IMR-90 (cell line): ENCODE results near the gene XPR1. TPM values are rescaled to one million over a fixed set of nuclear protein-coding genes. Genes with fewer than 3 reads are reported as not detected.

Experiments used
- ATAC-seq: fragments of 200-7000 bp; cut with Tn5 transposase; 2 replicates; pipeline ENCODE4 v1.9.1; 2020; ENCODE audit warnings: low read depth, mild to moderate bottlenecking, moderate library complexity
- BruUV-seq: library from RNA; stranded (reverse); fragments of 400-500 nt; replicated peaks from 2 replicates; lab custom pipeline; 2021; lab: Mats Ljungman, UMichigan
- CTCF ChIA-PET: fragments of 300-600 bp; formaldehyde crosslinking; extraction: SDS; loops from one replicate; lab custom pipeline; 2021; ENCODE audit warnings: antibody characterized with exemption; lab: Yijun Ruan, JAX
- POLR2A ChIA-PET: fragments of 300-600 bp; sonication (Branson Sonifier 250); formaldehyde crosslinking; loops from one replicate; lab custom pipeline; 2022; ENCODE audit warnings: antibody characterized with exemption; ENCODE audit not compliant: unreplicated experiment; lab: Charles Lee
- DNase-seq: peaks from one replicate; pipeline ENCODE4 v3.0.0; 2013
- H2AFZ ChIP-seq: replicated peaks from 2 replicates; pipeline ENCODE3; 2013; ENCODE audit warnings: low read length, mild to moderate bottlenecking; ENCODE audit not compliant: poor library complexity
- H2AK5ac ChIP-seq: 2 replicates; pipeline ENCODE4 v1.6.1; 2013; ENCODE audit warnings: low read depth, low read length, inconsistent platforms
- H2AK9ac ChIP-seq: replicated peaks from 2 replicates; pipeline ENCODE3; 2013; ENCODE audit warnings: mild to moderate bottlenecking, low read depth, low read length, moderate library complexity; ENCODE audit not compliant: poor library complexity
- H2BK120ac ChIP-seq: 2 replicates; pipeline ENCODE4 v1.6.1; 2013; ENCODE audit warnings: low read depth, low read length, inconsistent platforms
- H2BK15ac ChIP-seq: 3 replicates; pipeline ENCODE4 v1.6.1; 2013; ENCODE audit warnings: low read depth, low read length, inconsistent platforms
- H2BK20ac ChIP-seq: 2 replicates; pipeline ENCODE4 v1.6.1; 2013; ENCODE audit warnings: low read depth, mild to moderate bottlenecking, inconsistent platforms, low read length, moderate library complexity
- H2BK5ac ChIP-seq: 2 replicates; pipeline ENCODE4 v1.6.1; 2013; ENCODE audit warnings: mild to moderate bottlenecking, low read depth, low read length, inconsistent platforms; ENCODE audit not compliant: poor library complexity, severe bottlenecking
- H3K14ac ChIP-seq: replicated peaks from 2 replicates; pipeline ENCODE4 v1.6.1; 2013; ENCODE audit warnings: low read depth, low read length, inconsistent platforms
- H3K18ac ChIP-seq: 2 replicates; pipeline ENCODE4 v1.6.1; 2013; ENCODE audit warnings: low read depth, low read length, control low read depth
- H3K23ac ChIP-seq: 2 replicates; pipeline ENCODE4 v1.6.1; 2013; ENCODE audit warnings: low read depth, low read length, inconsistent platforms
- H3K27ac ChIP-seq: 2 replicates; pipeline ENCODE4 v1.5.1; 2013; ENCODE audit warnings: mild to moderate bottlenecking, control low read depth, low read length; ENCODE audit not compliant: insufficient read depth
- H3K27me3 ChIP-seq: 2 replicates; pipeline ENCODE4 v1.6.1; 2013; ENCODE audit warnings: low read length; ENCODE audit not compliant: control insufficient read depth, insufficient read depth
- H3K36me3 ChIP-seq: 2 replicates; pipeline ENCODE4 v1.6.1; 2013; ENCODE audit warnings: low read length, mixed read lengths; ENCODE audit not compliant: control insufficient read depth, insufficient read depth
- H3K4ac ChIP-seq: 2 replicates; pipeline ENCODE4 v1.6.1; 2013; ENCODE audit warnings: low read depth, low read length, inconsistent platforms
- H3K4me1 ChIP-seq: 2 replicates; pipeline ENCODE4 v1.6.1; 2013; ENCODE audit warnings: low read length, mixed read lengths; ENCODE audit not compliant: control insufficient read depth, insufficient read depth
- H3K4me2 ChIP-seq: 2 replicates; pipeline ENCODE4 v1.6.1; 2013; ENCODE audit warnings: low read depth, mild to moderate bottlenecking, control low read depth, low read length, moderate library complexity
- H3K4me3 ChIP-seq: 2 replicates; pipeline ENCODE4 v1.5.1; 2013; ENCODE audit warnings: low read depth, mild to moderate bottlenecking, control low read depth, low read length, moderate library complexity; ENCODE audit not compliant: insufficient read depth
- H3K56ac ChIP-seq: 2 replicates; pipeline ENCODE4 v1.6.1; 2013; ENCODE audit warnings: low read length, inconsistent platforms; ENCODE audit not compliant: insufficient read depth; ENCODE audit errors: extremely low read depth
- H3K79me1 ChIP-seq, 2 experiments: 2 replicates each; pipeline ENCODE4 v1.6.1; 2013; ENCODE audit warnings: low read length in 2 of 2, inconsistent platforms in 1 of 2, low read depth in 1 of 2
- H3K9ac ChIP-seq: 2 replicates; pipeline ENCODE4 v1.6.1; 2013; ENCODE audit warnings: low read depth, low read length, control low read depth
- H3K9me1 ChIP-seq: 2 replicates; pipeline ENCODE4 v1.6.1; 2013; ENCODE audit warnings: low read length, inconsistent platforms; ENCODE audit not compliant: insufficient read depth
- H3K9me3 ChIP-seq: 2 replicates; pipeline ENCODE4 v1.6.1; 2013; ENCODE audit warnings: low read length; ENCODE audit not compliant: control insufficient read depth, insufficient read depth
- H4K20me1 ChIP-seq: 2 replicates; pipeline ENCODE4 v1.6.1; 2013; ENCODE audit warnings: low read length, inconsistent platforms; ENCODE audit not compliant: insufficient read depth
- H4K5ac ChIP-seq: 2 replicates; pipeline ENCODE4 v1.6.1; 2013; ENCODE audit warnings: mild to moderate bottlenecking, low read depth, low read length, control low read depth
- H4K8ac ChIP-seq, 2 experiments: 2 replicates each; pipeline ENCODE4 v1.6.1; 2013; ENCODE audit warnings: low read depth in 2 of 2, low read length in 2 of 2, control low read depth in 1 of 2, inconsistent platforms in 1 of 2
- H4K91ac ChIP-seq: 2 replicates; pipeline ENCODE4 v1.6.1; 2013; ENCODE audit warnings: low read depth, low read length, inconsistent platforms; ENCODE audit not compliant: insufficient read depth
- BHLHE40 ChIP-seq: fragments of 150-350 bp; IDR thresholded peaks from 2 replicates; pipeline ENCODE4 v1.6.1; 2016; ENCODE audit warnings: mild to moderate bottlenecking, low read depth, low read length
- CEBPB ChIP-seq: IDR thresholded peaks from 2 replicates; pipeline ENCODE4 v1.6.1; 2012; ENCODE audit warnings: low read depth, low read length, improper control_type of control experiment
- CHD1 ChIP-seq: IDR thresholded peaks from 2 replicates; pipeline ENCODE4 v1.6.1; 2012; ENCODE audit warnings: low read depth, low read length, improper control_type of control experiment
- CTCF ChIP-seq: conservative IDR thresholded peaks from 2 replicates; pipeline ENCODE4 v1.5.1; 2012; ENCODE audit warnings: mild to moderate bottlenecking, low read depth, low read length, improper control_type of control experiment
- FOS ChIP-seq: fragments of 150-350 bp; IDR thresholded peaks from 2 replicates; pipeline ENCODE4 v1.6.1; 2016; ENCODE audit warnings: low read depth, low read length
- MAFK ChIP-seq: IDR thresholded peaks from 2 replicates; pipeline ENCODE4 v1.6.1; 2012; ENCODE audit warnings: low read depth, low read length, improper control_type of control experiment
- MAZ ChIP-seq: IDR thresholded peaks from 2 replicates; pipeline ENCODE4 v1.6.1; 2012; ENCODE audit warnings: low read depth, mild to moderate bottlenecking, low read length, improper control_type of control experiment, moderate library complexity, borderline replicate concordance
- MXI1 ChIP-seq: IDR thresholded peaks from 2 replicates; pipeline ENCODE4 v1.6.1; 2012; ENCODE audit warnings: low read depth, mild to moderate bottlenecking, low read length, moderate library complexity, borderline replicate concordance
- NFE2L2 ChIP-seq: fragments of 150-350 bp; IDR thresholded peaks from 2 replicates; pipeline ENCODE4 v1.6.1; 2016; ENCODE audit warnings: low read depth, mild to moderate bottlenecking, low read length
- POLR2A ChIP-seq: IDR thresholded peaks from 2 replicates; pipeline ENCODE4 v1.6.1; 2012; ENCODE audit warnings: mild to moderate bottlenecking, low read depth, low read length
- RAD21 ChIP-seq: IDR thresholded peaks from 2 replicates; pipeline ENCODE4 v1.6.1; 2012; ENCODE audit warnings: low read length, improper control_type of control experiment
- RCOR1 ChIP-seq: IDR thresholded peaks from 2 replicates; pipeline ENCODE4 v1.6.1; 2012; ENCODE audit warnings: mild to moderate bottlenecking, low read length, improper control_type of control experiment; ENCODE audit not compliant: insufficient replicate concordance
- RFX5 ChIP-seq: IDR thresholded peaks from 2 replicates; pipeline ENCODE4 v1.8.0; 2012; ENCODE audit warnings: low read depth, mild to moderate bottlenecking, low read length, moderate library complexity
- SMC3 ChIP-seq: fragments of 150-350 bp; IDR thresholded peaks from 2 replicates; pipeline ENCODE4 v1.6.1; 2016; ENCODE audit warnings: low read depth, mild to moderate bottlenecking, antibody characterized with exemption, low read length, moderate library complexity
- WGBS, 2 experiments: methylation state at CpG; one replicate each; pipeline versions ENCODE4 v1.1.5 to v1.1.7; 2013; ENCODE audit warnings: missing lambda C conversion rate in 2 of 2; ENCODE audit not compliant: insufficient read length in 1 of 2; ENCODE audit errors: extremely low coverage in 2 of 2; 5-methylcytosine and 5-hydroxymethylcytosine counted together
- dilution Hi-C: fragments of 300-500 bp; cut with HindIII; formaldehyde crosslinking; loops from one replicate; pipeline ENCODE4 v1.14.3; 2018; ENCODE audit warnings: low sequenced_read_pairs; ENCODE audit not compliant: unreplicated experiment
- in situ Hi-C: fragments of 300-500 bp; cut with MboI; formaldehyde crosslinking; loops from 3 replicates; pipeline ENCODE4 v1.14.3; 2019; ENCODE audit warnings: low sequenced_read_pairs, inconsistent platforms, mixed read lengths
- intact Hi-C: fragments of 100-400 bp; cut with micrococcal nuclease; formaldehyde crosslinking; loops from 2 replicates; pipeline ENCODE4 v1.10.0; 2022
- polyA plus RNA-seq, 3 experiments: library from polyadenylated mRNA; depleted of rRNA; stranded (reverse); fragments of >200 nt; gene quantifications; 2 replicates each; pipeline ENCODE4 v1.2.3, GENCODE V29; 2012; ENCODE audit warnings: low replicate concordance in 1 of 3
- total RNA-seq: library from RNA; depleted of rRNA; stranded (reverse); fragments of >200 nt; gene quantifications from 2 replicates; pipeline ENCODE4 v1.2.3, GENCODE V29; 2012
- TF ChIP-seq, protein P1 (sequence below): fragments of 150-350 bp; IDR thresholded peaks from 2 replicates; pipeline ENCODE4 v1.6.1; 2017; ENCODE audit warnings: mild to moderate bottlenecking, antibody characterized with exemption, low read length, low read depth
- TF ChIP-seq, protein P2 (sequence below): fragments of 150-350 bp; IDR thresholded peaks from 2 replicates; pipeline ENCODE4 v1.6.1; 2016; ENCODE audit warnings: low read depth, mild to moderate bottlenecking, low read length, moderate library complexity, borderline replicate concordance

XPR1 gene
- total and polyA plus RNA-seq, 2 of the 4 experiments (the other 2 are of a cell fraction) = 11.8 to 25.1 TPM

- H2BK15ac ChIP-seq = no peak overlapping the region
- H3K56ac ChIP-seq = no peak overlapping the region
- no peak overlapping the region for H3K14ac ChIP-seq
- no peak overlapping the region for H3K4ac ChIP-seq
- intact Hi-C loops (no loop called here), dilution Hi-C loops (no loop called here), in situ Hi-C loops (no loop called here)
- H4K5ac ChIP-seq = no peak overlapping the region
- H3K23ac ChIP-seq = no peak overlapping the region
- no peak overlapping the region for H3K4me2 ChIP-seq
- H3K4me1 ChIP-seq = peaks cover 2% of the 10 kb centered on the region; the same call in 1 of the 2 replicates
- no peak overlapping the region for H4K8ac ChIP-seq
- ATAC-seq (no peak), DNase-seq (peak; percentile 20)
- H2BK20ac ChIP-seq = no peak overlapping the region
- H3K4me3 ChIP-seq = no peak overlapping the region
- H3K18ac ChIP-seq = no peak overlapping the region
- no peak overlapping the region for H3K27ac ChIP-seq
- ChIA-PET POLR2A (no interaction called here), CTCF (no interaction called here)
- no TSS peak for BruUV-seq
- H3K9me3 ChIP-seq = no peaks in the 10 kb centered on the region
- H2BK120ac ChIP-seq = no peak overlapping the region
- no peaks in the 10 kb centered on the region for H3K36me3 ChIP-seq
- H2BK5ac ChIP-seq = peak overlapping the region; percentile 26
- H2AK5ac ChIP-seq = no peak overlapping the region
- no peak overlapping the region for H4K91ac ChIP-seq
- H3K9ac ChIP-seq = no peak overlapping the region
- TF ChIP-seq FOS (no peak), BHLHE40 (no peak), CEBPB (no peak), RCOR1 (no peak), MAZ (no peak), SMC3 (no peak), RAD21 (no peak), MXI1 (no peak), MAFK (no peak), POLR2A (no peak), CHD1 (no peak), RFX5 (no peak), CTCF (no peak), NFE2L2 (no peak)
- TF ChIP-seq, protein P1, sequence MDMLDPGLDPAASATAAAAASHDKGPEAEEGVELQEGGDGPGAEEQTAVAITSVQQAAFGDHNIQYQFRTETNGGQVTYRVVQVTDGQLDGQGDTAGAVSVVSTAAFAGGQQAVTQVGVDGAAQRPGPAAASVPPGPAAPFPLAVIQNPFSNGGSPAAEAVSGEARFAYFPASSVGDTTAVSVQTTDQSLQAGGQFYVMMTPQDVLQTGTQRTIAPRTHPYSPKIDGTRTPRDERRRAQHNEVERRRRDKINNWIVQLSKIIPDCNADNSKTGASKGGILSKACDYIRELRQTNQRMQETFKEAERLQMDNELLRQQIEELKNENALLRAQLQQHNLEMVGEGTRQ = no peak
- TF ChIP-seq, protein P2, sequence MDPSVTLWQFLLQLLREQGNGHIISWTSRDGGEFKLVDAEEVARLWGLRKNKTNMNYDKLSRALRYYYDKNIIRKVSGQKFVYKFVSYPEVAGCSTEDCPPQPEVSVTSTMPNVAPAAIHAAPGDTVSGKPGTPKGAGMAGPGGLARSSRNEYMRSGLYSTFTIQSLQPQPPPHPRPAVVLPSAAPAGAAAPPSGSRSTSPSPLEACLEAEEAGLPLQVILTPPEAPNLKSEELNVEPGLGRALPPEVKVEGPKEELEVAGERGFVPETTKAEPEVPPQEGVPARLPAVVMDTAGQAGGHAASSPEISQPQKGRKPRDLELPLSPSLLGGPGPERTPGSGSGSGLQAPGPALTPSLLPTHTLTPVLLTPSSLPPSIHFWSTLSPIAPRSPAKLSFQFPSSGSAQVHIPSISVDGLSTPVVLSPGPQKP = no peak
- H4K20me1 ChIP-seq = no peaks in the 10 kb centered on the region
- WGBS, 2 experiments = no CpG with 5 or more reads among the region's 2 CpGs
- H3K27me3 ChIP-seq = no peaks in the 10 kb centered on the region
- no peaks in the 10 kb centered on the region for H3K9me1 ChIP-seq
- no peak overlapping the region for H2AK9ac ChIP-seq
- H3K79me1 ChIP-seq = peaks cover 0 to 15% of the 10 kb centered on the region in 2 experiments; a peak in 3 of 4 replicates
- no peak overlapping the region for H2AFZ ChIP-seq
These were observed 161.6 kb downstream of the XPR1 start for GRCh38 chr1:180793451-180793850.
